Ascending aorta (tissue), 2 donors: Measurements from ENCODE around the gene ATXN1. TPM values are rescaled to one million over a fixed set of nuclear protein-coding genes. Genes with fewer than 3 reads are reported as not detected.
"Not testable (repeated sequence)": the region's sequence is repeated elsewhere in the genome, so short reads cannot be mapped to it uniquely, and the experiment has no call there.

Experiments
- DNase-seq, 2 donors: peaks; one replicate each; pipeline ENCODE4 v3.0.0-alpha.2; 2019; ENCODE audit warnings: low spot score in 2 of 2
- H3K27ac ChIP-seq, 2 donors: fragments of 200-600 bp; sonication (generic); one replicate each; pipeline ENCODE4 v1.5.1; 2016 to 2017; ENCODE audit warnings: mild to moderate bottlenecking in 1 of 2
- H3K27me3 ChIP-seq: fragments of 200-600 bp; sonication (generic); one replicate; pipeline ENCODE4 v1.5.1; 2017
- H3K36me3 ChIP-seq, 2 donors: fragments of 200-600 bp; sonication (generic); one replicate each; pipeline ENCODE4 v1.5.1; 2016
- H3K4me1 ChIP-seq, 2 donors: fragments of 200-600 bp; sonication (generic); one replicate each; pipeline ENCODE4 v1.5.1; 2016 to 2017; ENCODE audit warnings: mild to moderate bottlenecking in 1 of 2
- H3K4me3 ChIP-seq, 2 donors: fragments of 200-600 bp; sonication (generic); one replicate each; pipeline ENCODE4 v1.5.1; 2016 to 2017; ENCODE audit warnings: mild to moderate bottlenecking in 1 of 2
- H3K9me3 ChIP-seq, 2 donors: fragments of 200-600 bp; sonication (generic); one replicate each; pipeline ENCODE4 v1.5.1; 2016
- CTCF ChIP-seq, 3 experiments: fragments of 200-600 bp in 2 of 3; fragments of 450-650 bp in 1 of 3; sonication (generic) in 2 of 3; IDR thresholded peaks; one replicate each; pipeline ENCODE4 v1.5.1; 2016 to 2019; ENCODE audit warnings: antibody characterized with exemption in 3 of 3, mild to moderate bottlenecking in 1 of 3, moderate library complexity in 1 of 3
- intact Hi-C: fragments of 100-400 bp; cut with DNase I; formaldehyde crosslinking; loops from one replicate; pipeline ENCODE4 v1.15.1; 2023
- total RNA-seq: library from RNA; depleted of rRNA; stranded (reverse); fragments of >200 nt; gene quantifications from one replicate; pipeline ENCODE4 v1.1.0, GENCODE V29; 2016

ATXN1 gene
- total RNA-seq, 1 donor from 2014 or later = 68.3 TPM

GRCh38 chr6:16271428-16271827 lies 489.8 kb downstream of the ATXN1 start:
- intact Hi-C loops = loop anchor here (10.0 kb wide), 1 partner anchor 137 kb away; no protein-coding TSS in a partner anchor
- DNase-seq = no peak
- peaks cover 0 to 4% of the 10 kb centered on the region in 2 donors for H3K36me3 ChIP-seq
- H3K27ac ChIP-seq = no peak overlapping the region
- H3K4me1 ChIP-seq = no peaks in the 10 kb centered on the region
- no peak overlapping the region for H3K4me3 ChIP-seq
- no peaks in the 10 kb centered on the region for H3K9me3 ChIP-seq
- TF ChIP-seq CTCF (IDR thresholded peaks at IDR 0.05) = no peak
- H3K27me3 ChIP-seq = no peaks in the 10 kb centered on the region

- DNase-seq = no peak
- no peak for TF ChIP-seq CTCF (IDR thresholded peaks at IDR 0.05)
- Histone ChIP-seq H3K4me1 (no peaks in the 10 kb centered on the region), H3K9me3 (no peaks in the 10 kb centered on the region), H3K27ac (no peak overlapping the region), H3K4me3 (no peak overlapping the region), H3K27me3 (no peaks in the 10 kb centered on the region), H3K36me3 (peaks cover 0 to 12% of the 10 kb centered on the region in 2 donors)
- intact Hi-C loops = loop anchor here (10.0 kb wide), 1 partner anchor 135 kb away; no protein-coding TSS in a partner anchor
Observed at GRCh38 chr6:16270178-16270794, 491.0 kb downstream of the ATXN1 start.

GRCh38 chr6:16269442-16270070 lies 491.7 kb downstream of the ATXN1 start:
- H3K36me3 ChIP-seq = peaks cover 0 to 12% of the 10 kb centered on the region in 2 donors
- H3K27ac ChIP-seq, H3K4me3 ChIP-seq, DNase-seq, H3K9me3 ChIP-seq, H3K4me1 ChIP-seq, H3K27me3 ChIP-seq: not testable (repeated sequence)
- intact Hi-C loops = loop anchor here (10.0 kb wide), 1 partner anchor 135 kb away; no protein-coding TSS in a partner anchor

GRCh38 chr6:16267428-16268263 lies 493.6 kb downstream of the ATXN1 start:
- H3K4me3 ChIP-seq = no peak overlapping the region
- peaks cover 0 to 12% of the 10 kb centered on the region in 2 donors for H3K36me3 ChIP-seq
- H3K4me1 ChIP-seq = no peaks in the 10 kb centered on the region
- H3K27me3 ChIP-seq = no peaks in the 10 kb centered on the region
- intact Hi-C loops = no loop called here
- no peak for DNase-seq
- no peaks in the 10 kb centered on the region for H3K9me3 ChIP-seq
- no peak overlapping the region for H3K27ac ChIP-seq
- TF ChIP-seq CTCF (IDR thresholded peaks at IDR 0.05) = no peak

GRCh38 chr6:16265351-16266341 lies 495.6 kb downstream of the ATXN1 start:
- no peak for TF ChIP-seq CTCF (IDR thresholded peaks at IDR 0.05)
- DNase-seq = no peak
- H3K4me3 ChIP-seq = no peak overlapping the region
- no peaks in the 10 kb centered on the region for H3K9me3 ChIP-seq
- H3K4me1 ChIP-seq = no peaks in the 10 kb centered on the region
- no peak overlapping the region for H3K27ac ChIP-seq
- peaks cover 0 to 12% of the 10 kb centered on the region in 2 donors for H3K36me3 ChIP-seq
- intact Hi-C loops = no loop called here
- H3K27me3 ChIP-seq = no peaks in the 10 kb centered on the region
